HepG2 (cell line): ENCODE results near the gene NPB. TPM values are rescaled to one million over a fixed set of nuclear protein-coding genes. Genes with fewer than 3 reads are reported as not detected.

ENCODE experiments used
- AHR ChIP-seq: IDR thresholded peaks from 2 replicates; pipeline ENCODE4 v1.6.1; 2018; ENCODE audit warnings: missing genetic modification reagents, missing compliant biosample characterization
- GTF2F1 ChIP-seq: fragments of 150-350 bp; IDR thresholded peaks from 2 replicates; pipeline ENCODE4 v1.6.1; 2014; ENCODE audit warnings: low read length
- KLF16 ChIP-seq, 2 experiments: sonication (generic) in 1 of 2; formaldehyde crosslinking in 1 of 2; IDR thresholded peaks; 2 replicates each; pipeline versions ENCODE4 v1.6.1 to v1.8.0; 2016 to 2023; ENCODE audit warnings: missing genetic modification reagents in 2 of 2, missing compliant biosample characterization in 1 of 2
- MED13 ChIP-seq: sonication (generic); formaldehyde crosslinking; IDR thresholded peaks from 2 replicates; pipeline ENCODE4 v1.5.0; 2020; ENCODE audit warnings: missing genetic modification reagents
- MTF1 ChIP-seq: sonication (generic); formaldehyde crosslinking; IDR thresholded peaks from 2 replicates; pipeline ENCODE4 v1.5.0; 2020; ENCODE audit warnings: missing genetic modification reagents
- RARA ChIP-seq: IDR thresholded peaks from 2 replicates; pipeline ENCODE4 v1.6.1; 2016; ENCODE audit warnings: missing genetic modification reagents, missing compliant biosample characterization
- RNF2 ChIP-seq: fragments of 450-650 bp; conservative IDR thresholded peaks from 2 replicates; pipeline ENCODE4 v1.6.1; 2016; ENCODE audit warnings: low read depth
- SOX13 ChIP-seq, 3 experiments: fragments of 450-650 bp in 1 of 3; sonication (generic) in 1 of 3; formaldehyde crosslinking in 1 of 3; IDR thresholded peaks in 2 of 3; conservative IDR thresholded peaks in 1 of 3; 2 replicates each; pipeline versions ENCODE4 v1.5.0 to v1.6.1; 2016 to 2020; ENCODE audit warnings: antibody characterized with exemption in 1 of 3, mild to moderate bottlenecking in 1 of 3, missing compliant biosample characterization in 1 of 3, missing genetic modification reagents in 1 of 3, moderate library complexity in 1 of 3
- TBL1XR1 ChIP-seq: fragments of 150-350 bp; IDR thresholded peaks from 2 replicates; pipeline ENCODE4 v1.6.1; 2014; ENCODE audit warnings: borderline replicate concordance, low read length; ENCODE audit not compliant: partially characterized antibody
- U2AF1 ChIP-seq: fragments of 200-400 bp; formaldehyde crosslinking; optimal IDR thresholded peaks from 2 replicates; pipeline ENCODE3; 2017; ENCODE audit warnings: mild to moderate bottlenecking, low read depth, low read length
- ZFP62 ChIP-seq: sonication (generic); formaldehyde crosslinking; IDR thresholded peaks from 2 replicates; pipeline ENCODE4 v1.4.0; 2020; ENCODE audit warnings: missing genetic modification reagents
- ZMYM2 ChIP-seq: sonication (generic); formaldehyde crosslinking; IDR thresholded peaks from 2 replicates; pipeline ENCODE4 v1.8.0; 2022; ENCODE audit warnings: mild to moderate bottlenecking, missing genetic modification reagents
- ZNF17 ChIP-seq: sonication (generic); formaldehyde crosslinking; IDR thresholded peaks from 2 replicates; pipeline ENCODE4 v1.5.0; 2020; ENCODE audit warnings: mild to moderate bottlenecking, missing genetic modification reagents
- ZNF296 ChIP-seq: sonication (generic); formaldehyde crosslinking; conservative IDR thresholded peaks from 2 replicates; pipeline ENCODE4 v1.5.0; 2020; ENCODE audit warnings: mild to moderate bottlenecking, missing genetic modification reagents
- ZNF776 ChIP-seq: sonication (generic); formaldehyde crosslinking; IDR thresholded peaks from 2 replicates; pipeline ENCODE4 v1.4.0; 2020; ENCODE audit warnings: mild to moderate bottlenecking, missing genetic modification reagents
- ZSCAN12 ChIP-seq: sonication (generic); formaldehyde crosslinking; IDR thresholded peaks from 2 replicates; pipeline ENCODE4 v1.9.0; 2021; ENCODE audit warnings: mild to moderate bottlenecking, missing genetic modification reagents
- polyA plus RNA-seq, 8 experiments: library from polyadenylated mRNA; depleted of rRNA in 3 of 8; stranded (reverse) in 7 of 8; unstranded in 1 of 8; fragments of >200 nt; fragmentation: Illumina TruSeq in 4 of 8; extraction: Trizol in 4 of 8; gene quantifications; 2 replicates each; pipeline versions ENCODE4 v1.2.1 to v1.2.3, GENCODE V29; 2011 to 2016; ENCODE audit warnings: low read depth in 4 of 8, missing spikeins in 1 of 8, mixed read lengths in 1 of 8; ENCODE audit not compliant: insufficient read depth in 1 of 8
- total RNA-seq, 5 experiments: library from RNA; depleted of rRNA; stranded (reverse); fragments of >200 nt; fragmentation: Illumina TruSeq; extraction: Trizol; gene quantifications; 2 replicates each; pipeline ENCODE4 v1.2.3, GENCODE V29; 2016; ENCODE audit warnings: low read depth in 1 of 5
- TF ChIP-seq, protein P1 (sequence below): sonication (generic); formaldehyde crosslinking; IDR thresholded peaks from 2 replicates; pipeline ENCODE4 v1.4.0; 2020; ENCODE audit warnings: mild to moderate bottlenecking, low read depth, missing genetic modification reagents
- TF ChIP-seq, protein P2 (sequence below): sonication (generic); formaldehyde crosslinking; conservative IDR thresholded peaks from 2 replicates; pipeline ENCODE4 v1.4.0; 2020; ENCODE audit warnings: missing genetic modification reagents

NPB gene
- total and polyA plus RNA-seq, 2 of the 13 experiments (the other 11 are each of a cell fraction or from before 2014, with no cell fraction given), result 0.11 to 0.93 TPM

- no peak for TF ChIP-seq RNF2
- no peak for TF ChIP-seq ZFP62 (CRISPR knock-in tag)
- TF ChIP-seq RARA (CRISPR knock-in tag), result no peak
- no peak for TF ChIP-seq ZNF296 (CRISPR knock-in tag)
- TF ChIP-seq ZNF17 (CRISPR knock-in tag), result no peak
- TF ChIP-seq ZSCAN12, result no peak
- TF ChIP-seq GTF2F1, result no peak
- peak; percentile 11; the same call in 1 of the 2 replicates for TF ChIP-seq ZMYM2 (CRISPR knock-in tag)
- no peak for TF ChIP-seq MTF1 (CRISPR knock-in tag)
- TF ChIP-seq MED13 (CRISPR knock-in tag), result peak; percentile 35; the same call in 1 of the 2 replicates
- TF ChIP-seq AHR (CRISPR knock-in tag), result no peak
- TF ChIP-seq, protein P1, sequence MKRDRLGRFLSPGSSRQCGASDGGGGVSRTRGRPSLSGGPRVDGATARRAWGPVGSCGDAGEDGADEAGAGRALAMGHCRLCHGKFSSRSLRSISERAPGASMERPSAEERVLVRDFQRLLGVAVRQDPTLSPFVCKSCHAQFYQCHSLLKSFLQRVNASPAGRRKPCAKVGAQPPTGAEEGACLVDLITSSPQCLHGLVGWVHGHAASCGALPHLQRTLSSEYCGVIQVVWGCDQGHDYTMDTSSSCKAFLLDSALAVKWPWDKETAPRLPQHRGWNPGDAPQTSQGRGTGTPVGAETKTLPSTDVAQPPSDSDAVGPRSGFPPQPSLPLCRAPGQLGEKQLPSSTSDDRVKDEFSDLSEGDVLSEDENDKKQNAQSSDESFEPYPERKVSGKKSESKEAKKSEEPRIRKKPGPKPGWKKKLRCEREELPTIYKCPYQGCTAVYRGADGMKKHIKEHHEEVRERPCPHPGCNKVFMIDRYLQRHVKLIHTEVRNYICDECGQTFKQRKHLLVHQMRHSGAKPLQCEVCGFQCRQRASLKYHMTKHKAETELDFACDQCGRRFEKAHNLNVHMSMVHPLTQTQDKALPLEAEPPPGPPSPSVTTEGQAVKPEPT, result no peak; the same call in 1 of the 2 replicates
- TF ChIP-seq ZNF776 (CRISPR knock-in tag), result peak; percentile 53; the same call in 1 of the 2 replicates
- TF ChIP-seq TBL1XR1, result no peak
- TF ChIP-seq, protein P2, sequence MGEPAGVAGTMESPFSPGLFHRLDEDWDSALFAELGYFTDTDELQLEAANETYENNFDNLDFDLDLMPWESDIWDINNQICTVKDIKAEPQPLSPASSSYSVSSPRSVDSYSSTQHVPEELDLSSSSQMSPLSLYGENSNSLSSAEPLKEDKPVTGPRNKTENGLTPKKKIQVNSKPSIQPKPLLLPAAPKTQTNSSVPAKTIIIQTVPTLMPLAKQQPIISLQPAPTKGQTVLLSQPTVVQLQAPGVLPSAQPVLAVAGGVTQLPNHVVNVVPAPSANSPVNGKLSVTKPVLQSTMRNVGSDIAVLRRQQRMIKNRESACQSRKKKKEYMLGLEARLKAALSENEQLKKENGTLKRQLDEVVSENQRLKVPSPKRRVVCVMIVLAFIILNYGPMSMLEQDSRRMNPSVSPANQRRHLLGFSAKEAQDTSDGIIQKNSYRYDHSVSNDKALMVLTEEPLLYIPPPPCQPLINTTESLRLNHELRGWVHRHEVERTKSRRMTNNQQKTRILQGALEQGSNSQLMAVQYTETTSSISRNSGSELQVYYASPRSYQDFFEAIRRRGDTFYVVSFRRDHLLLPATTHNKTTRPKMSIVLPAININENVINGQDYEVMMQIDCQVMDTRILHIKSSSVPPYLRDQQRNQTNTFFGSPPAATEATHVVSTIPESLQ (CRISPR knock-in tag), result no peak
- 0 out of 4 replicates have a peak, but pooled peaks of 1 of the 2 experiments have one; percentile 83 for TF ChIP-seq KLF16 (CRISPR knock-in tag; IDR thresholded peaks at IDR 0.05)
- TF ChIP-seq U2AF1, result no peak
- no peak; the same call in 1 of the 2 replicates for TF ChIP-seq SOX13 (IDR thresholded peaks at IDR 0.05)
- no peak for TF ChIP-seq SOX13 (CRISPR knock-in tag; conservative IDR thresholded peaks at IDR 0.05 in 1 of 2, IDR thresholded peaks at IDR 0.05 in 1 of 2)
These were observed 33.9 kb upstream of the NPB start (continued) for GRCh38 chr17:81867991-81868673.
